ENCODE data around the gene UBE3B.

DNA sequence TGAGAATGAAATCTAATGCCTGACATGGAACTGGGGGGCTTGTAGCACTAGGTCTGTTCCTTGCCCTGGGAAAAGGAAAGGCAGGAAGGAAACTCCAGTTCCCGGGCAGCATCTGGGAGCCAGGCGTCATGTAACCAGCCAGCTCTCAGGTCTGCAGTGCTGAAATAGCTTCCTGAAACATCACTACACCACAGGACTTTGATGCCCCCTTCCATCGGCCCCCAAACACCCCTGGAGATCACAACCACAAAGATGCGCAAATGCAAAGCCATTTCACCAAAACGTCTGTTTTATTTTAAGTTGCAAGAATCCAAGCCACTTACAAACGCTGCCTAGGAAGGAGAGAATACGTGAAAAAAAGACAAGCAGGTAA is 41.3 kb upstream of the UBE3B start:
- TF ChIP-seq, protein P1, sequence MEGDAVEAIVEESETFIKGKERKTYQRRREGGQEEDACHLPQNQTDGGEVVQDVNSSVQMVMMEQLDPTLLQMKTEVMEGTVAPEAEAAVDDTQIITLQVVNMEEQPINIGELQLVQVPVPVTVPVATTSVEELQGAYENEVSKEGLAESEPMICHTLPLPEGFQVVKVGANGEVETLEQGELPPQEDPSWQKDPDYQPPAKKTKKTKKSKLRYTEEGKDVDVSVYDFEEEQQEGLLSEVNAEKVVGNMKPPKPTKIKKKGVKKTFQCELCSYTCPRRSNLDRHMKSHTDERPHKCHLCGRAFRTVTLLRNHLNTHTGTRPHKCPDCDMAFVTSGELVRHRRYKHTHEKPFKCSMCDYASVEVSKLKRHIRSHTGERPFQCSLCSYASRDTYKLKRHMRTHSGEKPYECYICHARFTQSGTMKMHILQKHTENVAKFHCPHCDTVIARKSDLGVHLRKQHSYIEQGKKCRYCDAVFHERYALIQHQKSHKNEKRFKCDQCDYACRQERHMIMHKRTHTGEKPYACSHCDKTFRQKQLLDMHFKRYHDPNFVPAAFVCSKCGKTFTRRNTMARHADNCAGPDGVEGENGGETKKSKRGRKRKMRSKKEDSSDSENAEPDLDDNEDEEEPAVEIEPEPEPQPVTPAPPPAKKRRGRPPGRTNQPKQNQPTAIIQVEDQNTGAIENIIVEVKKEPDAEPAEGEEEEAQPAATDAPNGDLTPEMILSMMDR (IDR thresholded peaks at IDR 0.05; ENCODE audit: low read length), result no peak
- TF ChIP-seq EZH2 (IDR thresholded peaks at IDR 0.05; ENCODE audit: borderline replicate concordance, low read length), result no peak

All from OCI-LY1 (cell line).